Hematopoietic multipotent progenitor cell treated with erythropoietin and hydrocortisone succinate and interleukin-3 and kit ligand, for 15 days (in vitro differentiated cells): ENCODE results near the gene PKP3.

Source experiments
- DNase-seq: peaks from one replicate; pipeline ENCODE4 v3.0.0-alpha.2; 2015; ENCODE audit warnings: low spot score

Gene PKP3

DNA sequence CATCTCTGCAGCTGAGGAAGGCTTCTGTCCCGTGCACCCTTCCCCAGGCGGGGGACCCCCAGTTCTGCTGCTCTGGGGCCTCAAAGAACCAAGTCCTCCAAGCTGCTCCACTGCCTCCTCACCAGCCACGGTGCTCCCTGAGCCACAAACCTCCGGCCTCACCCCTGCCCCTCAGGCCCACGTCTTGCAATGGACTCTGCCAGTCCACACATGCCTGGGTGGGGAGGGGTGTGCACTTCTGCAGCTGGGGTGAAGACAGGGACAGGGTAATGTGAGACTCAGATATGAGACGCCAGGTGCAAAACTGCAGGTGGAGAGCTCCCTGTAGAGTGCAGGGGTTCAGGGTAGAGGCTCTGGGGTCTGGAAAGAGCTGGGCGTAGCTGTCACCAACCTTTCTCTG is 52.9 kb downstream of the PKP3 start:
- no peak for DNase-seq

DNA sequence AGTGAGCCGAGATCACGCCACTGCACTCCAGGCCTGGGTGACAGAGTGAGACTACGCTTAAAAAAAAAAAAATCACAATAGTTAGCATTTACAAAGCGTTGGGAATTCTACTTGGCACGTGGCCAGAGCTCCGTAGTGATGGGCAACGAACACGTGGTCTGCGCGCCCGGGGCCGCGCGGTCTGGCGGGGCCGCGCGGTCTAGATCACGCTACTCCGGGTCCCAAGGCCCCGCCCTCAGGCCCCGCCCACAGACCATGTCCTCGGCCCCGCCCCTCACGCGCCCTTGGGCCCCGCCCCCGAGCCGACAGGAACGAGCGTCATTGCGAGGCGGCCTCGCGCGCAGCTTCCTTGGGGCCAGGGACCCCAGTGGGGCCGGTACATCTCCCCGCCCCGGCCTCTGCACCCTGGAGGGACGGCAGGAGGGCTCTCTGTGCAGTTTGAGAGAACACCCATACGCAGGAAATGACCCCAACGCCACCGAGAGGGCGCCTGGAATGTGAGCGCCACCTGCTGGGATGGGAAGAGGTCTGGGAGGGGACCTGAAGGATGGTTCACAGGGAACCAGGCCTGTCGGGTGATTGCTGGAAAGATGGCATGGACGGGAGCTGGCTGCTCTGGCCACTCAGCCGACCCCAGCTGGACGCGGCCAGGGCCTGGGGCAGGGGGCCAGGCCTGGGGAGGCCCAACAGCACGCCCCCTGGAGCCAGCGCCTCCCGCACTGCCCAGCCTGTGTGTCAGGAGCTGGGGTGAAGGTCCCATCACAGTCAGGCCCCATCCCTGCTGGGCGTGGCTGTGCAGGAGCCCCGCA is 54.1 kb downstream of the PKP3 start:
- DNase-seq, result peak; percentile 94

DNA sequence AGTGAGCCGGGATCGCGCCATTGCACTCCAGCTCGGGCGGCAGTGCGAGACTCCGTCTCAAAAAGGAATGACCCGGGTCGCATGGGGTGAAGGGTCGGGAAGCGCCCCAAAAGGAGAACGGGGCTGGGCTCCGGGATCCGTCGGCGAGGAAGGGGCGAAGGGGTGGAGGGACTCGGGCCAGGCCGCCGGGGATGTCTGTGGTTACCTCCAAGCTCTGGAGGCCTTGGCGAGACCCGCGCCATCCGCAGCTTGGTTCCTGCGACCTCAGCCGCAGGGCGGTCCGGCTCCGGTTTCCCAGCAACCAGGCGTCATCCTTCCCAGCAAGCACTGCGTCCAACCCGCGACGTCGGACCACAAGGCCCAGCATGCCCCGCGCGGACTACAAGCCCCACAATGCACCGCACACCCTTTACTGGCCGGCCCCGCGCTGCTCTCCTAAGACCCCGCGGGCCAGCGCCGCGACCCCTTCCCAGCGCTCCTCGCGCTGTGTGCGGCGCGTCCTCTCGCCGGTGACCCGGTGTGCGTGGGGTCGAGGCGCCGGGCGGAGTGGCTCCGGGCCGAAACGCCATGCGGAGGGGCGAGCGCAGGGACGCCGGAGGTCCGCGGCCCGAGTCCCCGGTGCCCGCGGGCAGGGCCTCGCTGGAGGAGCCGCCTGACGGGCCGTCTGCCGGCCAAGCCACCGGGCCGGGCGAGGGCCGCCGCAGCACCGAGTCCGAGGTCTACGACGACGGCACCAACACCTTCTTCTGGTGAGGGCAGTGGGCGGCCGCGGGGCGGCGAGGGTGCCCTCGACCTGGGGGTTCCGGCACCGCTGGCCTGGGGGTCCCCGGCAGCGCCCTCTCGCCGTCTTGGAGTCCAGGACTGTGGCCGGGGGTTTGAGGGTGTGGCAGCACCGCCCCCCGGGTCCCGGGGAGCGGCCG is 56.1 kb downstream of the PKP3 start, which contains the start of gene PTDSS2:
TSS of gene PTDSS2 (plus strand) at position 391 of the 920 bp plus-strand sequence. CDS start at position 568, 177 bp downstream.
- DNase-seq, result peak; percentile 94

DNA sequence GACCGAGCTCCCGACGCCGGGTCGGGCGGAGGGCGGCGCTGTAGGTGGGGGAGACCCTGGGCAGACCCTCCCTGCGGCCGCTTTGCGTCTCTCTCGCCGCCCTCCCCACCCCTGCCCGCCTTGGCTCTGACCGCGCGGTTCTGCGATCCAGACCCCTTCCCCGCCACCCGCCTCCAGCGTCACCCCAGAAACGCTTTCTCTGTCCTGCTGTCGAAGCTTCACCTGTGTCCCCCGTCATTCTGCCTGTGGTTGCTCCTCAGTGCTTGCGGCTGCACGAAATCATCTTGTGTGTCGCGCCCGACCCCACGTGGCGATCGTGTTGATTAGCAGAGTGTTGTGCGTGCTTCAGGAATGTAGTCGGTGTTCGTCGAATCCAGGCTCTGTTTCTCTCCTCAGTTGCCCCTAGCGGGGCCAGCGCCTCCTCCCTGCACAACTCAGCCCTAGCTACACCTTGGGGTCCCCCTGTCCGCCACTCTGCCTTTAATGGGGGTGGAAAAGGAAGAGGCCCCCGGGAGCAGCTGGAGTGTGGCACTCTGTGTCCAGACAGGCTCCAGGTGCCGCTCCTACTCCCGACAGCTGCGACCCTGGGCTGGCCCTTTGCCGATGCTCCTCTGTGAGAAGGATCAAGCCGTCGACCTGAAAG is 56.9 kb downstream of the PKP3 start:
- DNase-seq, result peak; percentile 52

DNA sequence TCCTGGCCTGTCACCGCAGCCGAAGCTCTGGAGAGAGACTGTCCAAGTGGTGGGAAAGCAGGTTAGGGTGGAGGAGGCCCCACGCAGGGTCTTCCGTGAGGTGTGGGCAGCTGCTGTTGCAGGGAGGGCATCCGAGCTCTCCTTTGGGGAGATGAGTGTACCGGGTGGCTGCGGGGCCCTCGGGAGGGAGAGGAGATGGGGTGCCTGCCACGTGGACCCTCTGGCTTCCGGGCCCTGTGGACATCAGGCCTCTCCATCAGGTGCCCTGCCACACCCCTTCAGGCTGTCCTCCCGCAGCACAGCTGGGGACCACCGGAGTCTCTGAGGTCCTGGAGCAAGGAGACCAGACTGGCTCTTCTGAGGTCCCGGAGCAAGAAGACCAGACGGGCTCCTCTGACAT is 57.7 kb downstream of the PKP3 start:
- DNase-seq, result no peak

DNA sequence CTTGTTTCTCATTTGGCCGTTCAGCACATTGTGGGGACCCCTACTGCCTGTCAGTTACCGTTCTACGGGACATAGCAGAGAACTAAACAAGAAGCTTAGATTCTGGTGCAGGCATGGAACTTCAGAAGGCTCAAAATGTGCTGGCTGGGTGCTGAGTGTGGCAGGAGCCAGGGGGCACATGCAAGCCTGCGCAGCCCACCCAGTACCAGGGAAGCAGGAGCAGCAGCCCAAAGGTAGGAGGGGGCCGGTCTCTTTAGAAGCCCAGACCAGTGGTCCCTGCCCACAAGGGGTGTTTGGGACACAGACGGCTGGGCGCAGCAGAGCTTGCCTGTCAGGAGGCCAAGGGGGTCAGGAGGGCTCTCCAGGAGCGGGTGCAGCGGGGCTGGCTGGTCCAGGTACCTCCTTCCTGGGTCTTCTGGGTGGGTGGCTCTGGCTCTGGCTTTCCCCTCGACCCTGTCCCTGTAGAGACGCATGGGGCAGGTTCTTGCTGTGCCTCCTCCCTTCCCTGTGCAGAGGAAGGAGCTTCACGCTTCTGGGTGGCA is 58.3 kb downstream of the PKP3 start:
- DNase-seq, result no peak

DNA sequence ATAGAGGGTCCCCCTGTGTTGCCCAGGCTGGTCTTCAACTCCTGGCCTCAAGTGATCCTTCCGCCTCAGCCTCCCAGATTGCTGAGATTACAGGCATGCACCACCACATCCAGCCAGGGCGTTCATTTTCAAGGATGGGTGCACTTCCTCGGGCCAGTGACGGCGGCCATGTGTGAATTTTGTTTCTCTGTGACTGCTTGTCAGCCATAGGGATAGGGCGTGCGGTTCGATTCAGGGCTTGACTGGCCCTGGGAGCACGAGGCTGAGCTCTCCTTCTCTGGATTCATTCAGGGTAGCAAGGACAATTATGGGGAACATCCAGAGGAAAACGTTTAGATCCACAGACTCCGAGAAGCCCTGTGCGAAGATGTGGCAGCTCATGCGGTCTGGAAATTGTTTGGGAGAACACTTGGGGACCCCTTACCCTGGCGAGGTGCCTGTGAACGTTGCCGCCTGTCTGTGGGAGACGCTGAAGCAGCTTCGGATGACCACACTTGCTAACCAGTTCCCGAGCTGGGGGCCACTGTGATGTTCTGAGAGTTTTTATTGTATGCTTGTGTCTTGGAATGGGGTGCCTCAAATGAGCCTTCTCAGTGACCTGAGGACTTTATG is 59.0 kb downstream of the PKP3 start:
- DNase-seq, result no peak

DNA sequence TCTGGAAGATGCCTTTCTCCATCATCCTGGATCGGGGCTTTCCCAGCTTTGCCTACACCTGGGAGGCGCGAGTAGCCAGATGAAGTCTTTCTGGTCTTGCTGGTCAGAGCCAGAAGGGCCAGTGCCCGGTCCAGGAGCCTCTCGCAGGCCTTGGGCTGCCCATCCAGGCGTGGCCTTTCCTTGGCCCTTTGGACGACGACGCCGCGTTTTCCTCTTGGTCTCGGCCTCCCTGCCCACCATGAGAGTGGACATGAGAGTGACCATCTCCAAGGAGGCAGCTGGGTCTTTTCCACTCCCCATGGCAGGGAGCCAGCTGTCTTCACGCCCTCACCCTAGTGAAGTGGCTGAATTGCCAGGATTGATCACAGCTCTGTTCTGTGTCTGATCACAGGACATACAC is 59.6 kb downstream of the PKP3 start:
- no peak for DNase-seq

DNA sequence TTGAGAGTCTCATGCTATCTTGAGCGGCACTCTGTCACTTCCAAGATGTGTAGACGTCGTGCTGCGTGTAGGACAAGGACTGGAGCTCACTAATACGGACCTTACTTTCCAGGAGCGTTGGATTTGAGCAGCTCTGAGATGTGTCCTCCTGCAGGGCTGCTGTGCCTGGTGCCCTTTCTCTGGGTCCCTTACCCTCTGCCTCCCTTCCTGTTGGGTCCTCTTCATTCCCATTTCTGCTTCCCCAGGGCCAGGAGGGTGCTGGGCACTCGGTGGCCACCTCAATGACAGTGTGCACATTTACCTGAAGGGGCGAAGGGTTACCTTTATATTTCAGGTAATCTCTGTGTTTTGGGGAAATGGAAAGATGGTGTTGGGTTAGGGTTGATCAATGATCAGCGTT is 60.0 kb downstream of the PKP3 start:
- no peak for DNase-seq
